ENCODE results near the gene HCFC1R1.
"Not testable (repeated sequence)": the region's sequence is repeated elsewhere in the genome, so short reads cannot be mapped to it uniquely, and the experiment has no call there.

HCFC1R1 gene, protein sequence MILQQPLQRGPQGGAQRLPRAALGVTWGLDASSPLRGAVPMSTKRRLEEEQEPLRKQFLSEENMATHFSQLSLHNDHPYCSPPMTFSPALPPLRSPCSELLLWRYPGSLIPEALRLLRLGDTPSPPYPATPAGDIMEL

DNA sequence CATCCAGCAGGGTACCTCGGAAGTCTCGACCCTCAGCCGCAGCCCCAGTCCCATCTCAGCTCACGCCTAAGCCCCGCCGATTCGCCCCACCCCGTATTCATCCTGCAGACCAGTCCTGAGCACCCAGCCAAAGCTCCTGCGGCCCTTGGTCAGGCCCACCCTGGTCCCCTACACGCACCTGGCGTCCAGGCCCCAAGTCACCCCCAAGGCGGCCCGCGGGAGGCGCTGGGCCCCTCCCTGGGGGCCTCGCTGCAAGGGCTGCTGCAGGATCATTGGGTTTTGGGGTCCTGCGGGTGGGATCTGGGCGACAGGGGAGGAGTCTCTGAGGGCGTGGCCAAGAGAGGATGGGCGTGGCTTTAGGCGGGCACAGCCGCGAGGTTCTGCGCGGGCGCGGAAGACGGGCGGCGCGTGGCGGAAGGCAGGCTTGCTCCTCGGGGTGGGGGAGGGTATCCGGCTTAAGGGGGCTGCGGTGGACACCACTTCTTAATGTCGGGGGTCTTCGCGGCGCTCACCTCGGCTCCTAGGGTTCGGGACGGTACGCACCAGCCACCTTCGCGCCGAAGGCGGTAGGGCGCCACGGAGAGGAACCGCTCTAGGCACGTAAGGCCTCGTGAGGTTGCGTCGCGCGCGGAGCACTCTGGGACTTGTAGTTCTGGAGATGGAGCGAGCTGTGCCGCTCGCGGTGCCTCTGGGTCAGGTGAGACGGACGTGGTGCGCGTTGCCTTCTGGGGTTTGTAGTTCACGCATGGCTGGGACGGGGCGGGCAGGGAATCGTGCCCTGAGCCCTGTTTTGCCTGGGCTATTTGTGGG lies at the start of gene HCFC1R1, which contains the start of gene THOC6:
TSS of gene HCFC1R1 (minus strand) at position 274 of the 810 bp plus-strand sequence. CDS start at position 273, 1 bp downstream.
TSS of gene THOC6 (plus strand) at position 367 of the 810 bp plus-strand sequence. CDS start at position 659, 292 bp downstream.
- peak; percentile 93 to 96 for DNase-seq

DNA sequence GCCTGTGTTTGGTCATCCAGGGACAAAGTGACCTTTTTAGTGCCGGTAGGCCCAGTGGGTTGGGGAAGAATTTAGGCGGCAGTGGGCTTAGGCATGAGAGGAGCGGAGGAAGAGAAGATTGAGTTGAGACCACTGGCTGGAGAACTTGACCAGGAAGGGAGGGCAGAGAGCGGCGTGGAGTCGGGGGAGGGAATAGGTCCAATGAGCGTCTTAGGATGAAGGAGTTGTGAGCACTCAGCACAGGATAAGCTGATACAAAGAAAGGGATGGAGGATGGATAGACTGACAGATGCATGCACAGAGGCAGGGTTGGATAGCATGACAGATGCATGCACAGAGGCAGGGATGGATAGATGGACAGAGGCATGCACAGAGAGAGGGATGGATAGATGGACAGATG lies 49.7 kb upstream of the HCFC1R1 start:
- DNase-seq: no peak

DNA sequence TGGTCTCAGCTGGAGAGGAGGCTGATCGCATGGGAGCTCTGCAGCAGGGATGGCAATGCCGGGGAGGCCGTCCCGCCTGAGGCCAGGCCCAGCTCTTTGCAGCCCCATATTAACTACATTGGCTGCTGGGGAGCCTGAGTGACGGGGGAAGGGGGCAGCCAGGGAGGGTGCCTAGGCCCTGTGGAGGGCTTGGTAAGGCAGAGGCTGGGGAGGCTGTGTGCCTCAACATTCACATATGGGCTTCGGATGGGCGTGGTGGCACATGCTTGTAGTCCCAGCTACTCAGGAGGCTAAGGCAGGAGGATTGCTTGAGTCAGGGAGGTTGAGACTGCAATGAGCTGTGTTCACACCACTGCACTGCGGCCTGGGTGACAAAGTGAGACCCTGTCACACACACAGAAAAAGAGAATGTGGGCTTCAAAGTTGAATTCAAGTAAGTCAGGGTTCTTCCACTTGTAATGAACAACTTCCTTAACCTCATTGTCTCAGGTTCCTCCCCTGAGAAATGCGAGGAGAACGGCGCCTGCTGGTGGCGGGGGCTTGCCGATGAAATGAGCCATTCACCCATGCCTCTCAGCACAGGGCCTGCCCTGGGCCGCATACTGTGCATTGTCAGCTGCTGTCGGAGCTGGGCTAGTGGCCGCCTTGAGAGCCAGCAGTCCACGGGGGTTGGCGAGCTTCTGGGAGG lies 49.0 kb upstream of the HCFC1R1 start:
- not testable (repeated sequence) for DNase-seq

DNA sequence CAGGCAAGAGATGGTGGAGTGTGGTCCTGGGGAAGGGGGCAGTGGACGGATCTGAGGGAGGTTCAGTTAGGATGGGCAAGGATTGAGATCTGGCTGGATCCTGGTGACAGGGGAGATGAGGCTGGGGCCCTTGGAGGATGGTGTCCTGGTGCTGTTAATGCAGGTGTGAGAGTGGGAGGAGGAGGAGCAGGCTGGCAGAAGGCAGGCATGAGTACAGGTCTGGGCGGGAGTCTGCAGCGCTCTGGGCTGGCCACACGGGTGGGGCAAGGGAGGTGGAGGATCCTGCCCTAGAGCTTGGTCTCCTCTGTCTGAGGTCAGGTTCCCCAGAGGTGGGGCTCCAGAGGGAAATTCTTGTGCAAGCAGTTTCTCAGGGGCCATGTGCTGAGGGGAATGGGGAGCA lies 48.4 kb upstream of the HCFC1R1 start:
- not testable (repeated sequence) for DNase-seq

DNA sequence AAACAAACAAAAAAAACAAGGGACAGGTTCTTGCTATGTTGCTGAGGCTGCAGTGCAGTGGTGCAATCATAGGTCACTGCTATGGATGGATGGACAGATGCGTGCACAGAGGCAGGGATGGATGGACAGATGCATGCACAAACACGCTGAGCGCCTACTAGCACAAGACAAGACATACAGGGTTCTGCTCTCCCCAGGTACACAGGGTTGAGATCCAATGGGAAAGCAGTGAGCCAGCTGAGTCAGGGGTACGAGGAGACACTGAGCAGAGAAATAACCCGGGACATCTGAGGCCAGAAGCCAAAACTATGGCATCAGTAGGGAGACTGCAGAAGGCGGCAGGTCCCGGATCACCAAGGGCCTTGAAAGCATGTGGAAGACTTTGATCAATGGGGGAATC lies 47.9 kb upstream of the HCFC1R1 start:
- DNase-seq: no peak

DNA sequence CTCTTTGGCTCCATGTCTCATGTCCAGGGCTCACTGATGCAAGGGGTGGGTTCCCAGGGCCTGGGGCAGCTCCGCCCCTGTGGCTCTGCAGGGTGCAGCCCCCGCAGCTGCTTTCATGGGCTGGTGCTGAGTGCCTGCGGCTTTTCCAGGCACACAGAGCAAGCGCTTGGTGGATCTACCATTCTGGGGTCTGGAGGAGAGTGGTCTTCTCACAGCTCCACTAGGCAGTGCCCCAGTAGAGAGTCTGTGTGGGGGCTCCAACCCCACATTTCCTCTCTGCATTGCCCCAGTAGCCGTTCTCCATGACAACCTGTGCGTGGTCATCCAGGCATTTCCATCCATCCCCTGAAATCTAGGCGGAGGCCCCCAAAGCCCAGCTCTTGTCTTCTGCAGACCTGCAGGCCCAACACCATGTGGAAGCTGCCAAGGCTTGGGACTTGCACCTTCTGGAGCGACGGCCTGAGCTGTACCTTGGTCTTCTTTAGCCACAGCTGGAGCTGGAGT lies 46.9 kb upstream of the HCFC1R1 start:
- DNase-seq: no peak

DNA sequence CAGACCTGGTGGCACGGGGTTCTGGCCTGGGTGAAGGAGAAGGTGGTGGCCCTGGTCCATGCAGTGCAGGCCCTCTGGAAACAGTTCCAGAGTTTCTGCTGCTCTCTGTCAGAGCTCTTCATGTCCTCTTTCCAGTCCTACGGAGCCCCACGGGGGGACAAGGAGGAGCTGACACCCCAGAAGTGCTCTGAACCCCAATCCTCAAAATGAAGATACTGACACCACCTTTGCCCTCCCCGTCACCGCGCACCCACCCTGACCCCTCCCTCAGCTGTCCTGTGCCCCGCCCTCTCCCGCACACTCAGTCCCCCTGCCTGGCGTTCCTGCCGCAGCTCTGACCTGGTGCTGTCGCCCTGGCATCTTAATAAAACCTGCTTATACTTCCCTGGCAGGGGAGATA lies 45.4 kb upstream of the HCFC1R1 start:
- not testable (repeated sequence) for DNase-seq

DNA sequence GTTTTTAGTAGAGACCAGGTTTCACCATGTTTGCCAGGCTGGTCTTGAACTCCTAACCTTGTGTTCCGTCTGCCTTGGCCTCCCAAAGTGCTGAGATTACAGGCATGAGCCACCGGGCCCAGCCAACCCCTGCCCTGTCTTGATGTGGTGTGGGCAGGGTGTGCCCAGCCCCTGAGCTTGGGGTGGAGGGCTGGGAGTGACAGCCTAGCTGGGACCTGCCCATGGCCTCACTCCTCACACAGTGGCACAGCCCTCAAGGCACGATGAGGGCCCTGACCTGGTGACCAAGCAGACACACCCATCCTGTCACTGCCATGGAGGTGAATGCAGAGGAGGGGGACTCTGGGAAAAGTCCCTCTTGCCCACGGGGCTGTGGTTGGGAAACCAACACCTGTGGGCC lies 44.7 kb upstream of the HCFC1R1 start:
- DNase-seq: no peak

DNA sequence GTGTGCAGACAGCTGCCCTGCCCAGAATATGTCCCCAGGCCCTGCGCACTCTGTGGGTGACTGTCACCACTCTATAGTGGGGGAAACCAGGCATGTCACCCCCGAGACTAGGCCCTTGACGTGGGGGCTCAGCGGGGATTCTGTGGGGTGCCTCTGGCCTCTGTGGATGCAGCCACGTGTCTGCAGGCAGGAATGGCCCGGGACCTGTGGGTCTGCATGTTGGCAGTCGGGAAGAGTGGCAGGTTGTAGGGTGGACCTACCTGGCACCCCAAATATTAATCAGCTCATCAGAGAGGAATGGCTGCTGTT lies 42.7 kb upstream of the HCFC1R1 start:
- DNase-seq: no peak

DNA sequence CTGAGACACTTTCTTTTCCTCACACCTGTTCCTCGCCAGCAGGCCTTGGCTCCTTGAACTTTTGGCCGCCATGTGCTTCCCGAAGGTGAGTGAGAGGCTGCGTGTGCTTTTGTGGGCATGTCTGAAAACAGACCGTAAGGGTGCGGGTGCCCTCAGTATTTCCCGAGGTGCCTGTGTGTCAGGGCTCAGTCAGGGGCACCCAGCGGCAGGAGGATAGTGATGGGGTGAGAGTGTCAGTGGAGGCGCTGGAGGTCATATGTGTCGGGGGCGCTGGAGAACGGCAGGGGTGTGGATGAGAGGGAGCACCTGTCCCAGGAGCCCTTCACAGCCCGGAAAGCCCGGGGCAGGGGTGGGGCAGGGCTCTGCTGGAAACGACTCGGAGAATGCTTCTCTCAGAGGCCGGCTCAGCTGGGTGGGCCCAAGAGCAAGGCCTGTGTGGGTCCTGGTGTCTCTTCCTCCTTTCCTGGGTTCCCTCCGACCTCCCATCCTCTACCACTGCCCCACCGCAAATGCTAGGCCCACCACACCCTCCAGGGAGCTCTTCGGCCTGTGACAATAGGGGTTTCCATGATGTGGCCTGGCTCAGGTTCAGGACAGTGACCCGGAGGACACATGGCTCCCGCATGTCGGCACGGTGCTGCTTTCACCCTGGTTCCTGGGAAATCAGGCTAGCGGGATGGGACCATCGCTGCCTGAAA lies 42.1 kb upstream of the HCFC1R1 start:
- no peak for DNase-seq

DNA sequence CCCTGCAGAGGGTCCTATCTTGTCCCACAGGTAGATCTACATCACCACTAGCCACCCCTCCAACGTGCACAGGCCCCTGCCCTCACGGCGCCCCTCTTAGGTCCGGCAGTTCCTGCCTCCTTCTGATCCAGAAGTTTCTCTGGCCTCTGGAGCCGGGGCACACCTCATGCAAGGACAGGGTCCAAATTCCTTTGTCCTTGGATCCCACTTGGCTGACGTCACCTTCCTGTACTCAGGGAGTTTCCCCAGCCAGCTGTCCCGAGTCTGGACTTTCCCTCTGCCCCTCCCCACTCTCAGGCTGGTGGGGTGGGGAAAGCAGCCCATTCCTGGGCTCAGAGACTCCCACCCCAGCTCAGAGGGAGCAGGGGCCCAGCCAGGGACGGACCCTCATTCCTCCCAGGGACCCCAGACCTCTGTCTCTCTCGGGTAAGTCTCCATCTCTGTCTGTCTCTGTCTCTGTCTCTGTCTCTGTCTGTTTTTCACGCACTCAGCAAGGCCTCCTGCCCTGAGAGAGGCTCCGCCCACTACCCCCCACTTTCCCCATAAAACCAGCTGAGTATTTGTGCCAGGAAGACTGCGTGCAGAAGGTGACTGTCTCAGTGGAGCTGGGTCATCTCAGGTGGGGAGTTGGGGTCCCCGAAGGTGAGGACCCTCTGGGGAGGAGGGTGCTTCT lies 41.5 kb upstream of the HCFC1R1 start, which contains the start of gene IL32:
TSS of gene IL32 (plus strand) at position 572 of the 673 bp plus-strand sequence. CDS start 172 bp downstream, outside the sequence.
- DNase-seq: peak; percentile 66 to 74

DNA sequence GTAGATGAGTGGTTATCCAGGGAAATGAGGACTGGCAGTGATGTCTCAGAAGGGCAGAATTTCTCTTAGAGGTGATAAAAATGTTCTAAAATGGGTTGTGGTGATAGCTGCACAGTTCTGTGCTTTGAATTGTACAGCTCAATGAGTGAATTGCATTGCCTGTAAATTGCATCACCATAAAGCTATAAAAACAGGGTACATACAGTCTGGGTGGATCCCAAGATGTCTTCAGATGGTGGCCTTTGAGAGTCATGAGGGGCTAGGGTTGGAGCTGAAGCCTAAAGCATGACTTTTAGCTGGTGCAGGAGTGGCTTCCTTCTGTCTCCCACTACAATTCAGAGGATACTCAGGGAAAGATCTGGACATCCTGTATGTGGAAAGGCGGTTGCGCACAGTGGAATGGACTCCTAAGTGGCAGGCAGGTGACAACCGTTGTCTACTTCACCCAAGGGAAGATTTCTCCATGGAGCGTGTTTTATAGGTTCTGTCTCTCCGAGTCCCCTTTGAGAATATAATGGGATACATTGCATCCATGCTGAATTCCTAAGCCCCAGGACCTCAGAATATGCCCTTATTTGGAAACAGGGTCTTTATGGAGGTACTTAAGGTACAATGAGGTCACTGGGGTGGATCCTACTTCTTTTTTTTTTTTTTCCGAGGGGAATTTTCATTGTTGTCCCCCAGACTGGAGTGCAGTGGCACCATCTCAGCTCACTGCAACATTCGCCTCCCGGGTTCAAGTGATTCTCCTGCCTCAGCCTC lies 40.1 kb upstream of the HCFC1R1 start:
- no peak for DNase-seq

DNA sequence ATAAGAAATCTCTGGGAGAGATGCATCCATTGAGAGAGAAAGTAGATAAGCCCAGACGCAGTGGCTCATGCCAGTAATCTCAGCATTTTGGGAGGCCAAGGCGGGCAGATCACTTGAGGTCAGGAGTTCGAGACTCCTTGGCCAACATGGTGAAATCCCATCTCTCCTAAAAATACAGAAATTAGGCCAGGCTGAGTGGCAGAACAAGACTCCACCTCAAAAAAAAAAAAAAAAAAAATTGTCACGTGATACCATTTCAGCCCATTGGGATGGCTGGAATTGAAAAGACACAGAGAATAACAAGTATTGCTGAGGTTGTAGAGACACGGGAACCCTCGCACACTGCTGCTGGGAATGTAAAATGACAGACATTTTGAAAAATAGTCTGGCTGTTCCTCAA lies 38.8 kb upstream of the HCFC1R1 start:
- no peak for DNase-seq

DNA sequence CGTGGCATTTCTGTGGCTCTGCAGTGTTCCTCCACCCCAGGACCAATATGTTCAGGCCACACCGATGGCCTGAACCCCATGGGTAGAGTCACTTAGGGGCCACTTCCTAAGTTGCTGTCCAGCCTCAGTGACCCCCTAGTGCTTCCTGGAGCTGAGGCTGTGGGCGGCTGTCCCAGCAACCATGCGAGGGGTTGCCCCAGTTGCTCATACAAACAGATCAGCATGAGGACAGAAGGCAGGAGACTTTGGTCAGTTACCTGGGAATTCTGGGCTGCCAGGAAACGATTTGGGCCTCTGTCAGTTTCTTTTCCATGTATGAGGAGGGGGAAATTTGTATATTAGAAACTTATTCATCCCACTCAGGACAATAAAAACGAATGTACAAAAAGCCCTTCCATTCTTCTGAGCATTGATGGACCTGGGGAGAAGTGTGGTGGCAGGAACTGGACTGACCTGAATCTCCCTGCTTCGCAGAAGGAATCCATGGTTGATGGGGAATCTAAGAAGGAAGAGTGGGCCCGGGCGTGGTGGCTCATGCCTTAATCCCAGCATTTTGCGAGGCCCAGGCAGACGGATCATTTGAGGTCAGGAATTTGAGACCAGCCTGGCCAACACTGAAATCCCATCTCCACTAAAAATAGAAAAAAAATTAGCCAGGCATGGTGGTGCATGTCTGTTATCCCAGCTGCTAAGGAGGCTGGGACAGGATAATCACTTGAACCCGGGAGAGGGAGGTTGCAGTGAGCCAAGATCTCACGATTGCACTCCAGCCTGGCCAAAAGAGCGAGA lies 36.8 kb upstream of the HCFC1R1 start:
- DNase-seq: no peak

DNA sequence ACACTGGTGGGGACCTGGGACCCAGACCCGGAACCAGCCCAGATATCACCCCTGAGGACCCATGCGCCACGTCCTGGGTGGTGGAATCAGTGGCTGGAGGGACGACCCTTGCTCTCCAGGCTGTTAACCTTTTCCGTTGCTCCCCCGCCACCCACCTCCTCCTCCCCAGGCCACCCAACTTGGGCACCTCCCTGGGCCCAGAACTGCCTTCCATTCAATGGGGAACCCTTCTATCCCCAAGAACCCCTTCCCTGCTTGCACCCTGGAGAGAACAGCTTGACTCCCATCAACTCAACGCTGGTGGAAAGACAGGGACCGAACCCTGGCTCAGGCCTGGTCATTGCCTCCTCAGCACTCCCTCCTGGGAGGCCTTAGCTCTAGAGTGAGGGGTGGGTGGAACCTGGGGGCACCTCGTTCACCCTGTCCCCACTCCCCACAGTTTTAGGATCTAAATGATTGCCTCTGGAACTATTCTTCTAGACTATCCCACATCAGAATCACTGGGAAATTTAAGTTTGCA lies 36.0 kb upstream of the HCFC1R1 start:
- no peak for DNase-seq

DNA sequence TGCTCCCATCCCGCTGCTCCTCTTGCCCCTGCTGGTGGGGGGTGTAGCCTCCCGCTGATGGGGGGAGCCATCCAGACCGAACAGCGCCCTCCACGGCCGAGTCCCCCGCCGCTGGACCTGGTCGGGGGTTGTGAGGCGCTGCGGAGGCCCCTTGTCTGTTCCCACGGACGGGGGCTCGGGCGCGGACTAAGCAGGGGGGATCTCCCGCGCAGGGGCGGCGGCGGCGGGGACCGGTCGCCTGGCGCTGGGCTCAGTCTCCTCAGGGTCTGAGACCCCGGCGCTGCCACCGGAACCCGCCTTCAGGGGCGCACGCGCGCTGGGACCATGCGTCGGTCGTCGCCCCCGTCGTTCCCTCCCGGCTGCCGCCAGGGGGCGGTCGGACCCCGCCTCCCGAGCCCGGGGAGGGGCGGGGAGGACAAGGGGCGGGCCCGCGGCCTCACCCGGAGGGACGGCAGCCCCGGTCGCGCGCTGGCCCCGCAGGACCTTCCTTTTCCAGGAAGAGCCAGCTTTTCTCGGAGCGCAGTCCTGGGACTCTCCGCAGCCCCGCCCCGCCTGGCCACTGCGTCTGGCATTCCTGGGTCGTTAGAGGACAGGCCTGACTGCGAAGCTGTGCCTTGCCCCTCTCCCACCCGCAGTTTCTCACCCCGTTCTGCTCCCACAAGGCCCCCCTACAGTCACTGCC lies 35.4 kb upstream of the HCFC1R1 start:
- peak; percentile 82 to 89 for DNase-seq

DNA sequence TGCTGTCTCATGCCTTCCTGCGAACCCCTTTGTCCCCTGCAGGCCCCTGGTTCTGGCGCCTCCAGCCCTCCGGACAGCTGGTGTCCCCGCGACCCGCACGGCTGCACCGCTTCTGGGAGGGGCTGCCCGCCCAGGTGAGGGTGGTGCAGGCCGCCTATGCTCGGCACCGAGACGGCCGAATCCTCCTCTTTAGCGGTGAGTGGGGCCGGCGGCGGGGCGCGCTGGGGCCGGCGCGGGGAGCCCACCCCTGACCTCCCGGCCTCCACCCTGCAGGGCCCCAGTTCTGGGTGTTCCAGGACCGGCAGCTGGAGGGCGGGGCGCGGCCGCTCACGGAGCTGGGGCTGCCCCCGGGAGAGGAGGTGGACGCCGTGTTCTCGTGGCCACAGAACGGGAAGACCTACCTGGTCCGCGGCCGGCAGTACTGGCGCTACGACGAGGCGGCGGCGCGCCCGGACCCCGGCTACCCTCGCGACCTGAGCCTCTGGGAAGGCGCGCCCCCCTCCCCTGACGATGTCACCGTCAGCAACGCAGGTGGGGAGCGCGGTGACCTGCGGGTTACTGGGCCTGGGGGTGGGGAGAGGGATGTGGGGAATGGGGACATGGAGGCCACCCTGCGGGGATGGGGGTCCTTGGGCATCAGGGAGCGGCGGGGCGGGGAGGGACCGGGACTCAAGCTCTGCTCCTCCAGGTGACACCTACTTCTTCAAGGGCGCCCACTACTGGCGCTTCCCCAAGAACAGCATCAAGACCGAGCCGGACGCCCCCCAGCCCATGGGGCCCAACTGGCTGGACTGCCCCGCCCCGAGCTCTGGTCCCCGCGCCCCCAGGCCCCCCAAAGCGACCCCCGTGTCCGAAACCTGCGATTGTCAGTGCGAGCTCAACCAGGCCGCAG lies 34.6 kb upstream of the HCFC1R1 start:
- DNase-seq: peak; percentile 44

DNA sequence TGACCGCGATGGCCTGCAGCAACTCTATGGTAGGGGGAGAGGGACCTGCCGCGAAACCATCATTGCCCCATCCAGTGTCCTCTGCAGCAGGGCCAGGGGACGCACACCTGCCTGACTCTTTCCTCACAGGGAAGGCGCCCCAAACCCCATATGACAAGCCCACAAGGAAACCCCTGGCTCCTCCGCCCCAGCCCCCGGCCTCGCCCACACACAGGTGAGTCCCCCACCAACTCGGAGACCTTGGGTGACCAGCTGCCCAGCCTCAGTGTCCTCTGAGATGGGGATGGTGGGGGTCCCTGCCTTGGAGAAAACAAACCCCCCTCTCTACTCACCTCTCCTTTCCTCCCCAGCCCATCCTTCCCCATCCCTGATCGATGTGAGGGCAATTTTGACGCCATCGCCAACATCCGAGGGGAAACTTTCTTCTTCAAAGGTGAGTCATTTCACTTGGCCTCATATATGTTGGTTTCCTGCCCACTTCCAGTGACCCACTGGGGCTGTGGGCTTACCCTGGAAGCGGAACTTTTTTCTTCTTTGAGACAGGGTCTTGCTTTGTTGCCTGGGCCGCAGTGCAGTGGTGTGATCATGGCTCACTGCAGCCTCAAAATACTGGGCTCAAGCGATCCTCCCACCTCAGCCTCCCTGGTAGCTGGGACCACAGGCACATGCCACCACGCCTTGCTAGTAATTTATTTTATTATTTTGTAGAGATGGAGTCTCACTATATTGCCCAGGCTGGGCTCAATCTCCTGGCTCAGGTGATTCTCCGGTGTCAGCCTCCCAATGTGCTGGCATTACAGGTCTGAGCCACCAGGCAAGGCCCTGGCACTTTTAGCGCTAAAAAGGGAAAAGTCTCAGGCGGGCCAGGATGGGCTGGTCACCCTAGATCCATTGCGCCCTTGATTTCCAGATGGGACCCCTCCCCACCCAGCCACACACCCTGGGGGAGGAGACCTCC lies 33.7 kb upstream of the HCFC1R1 start:
- no peak for DNase-seq

All from stimulated activated CD4-positive, alpha-beta T cell treated with anti-CD3 and anti-CD28 coated beads, Interleukin-4, amount 100 ng/mL, for 4 hours (primary cell).